ENCODE measurements around the gene MAPK4.
"Not testable (repeated sequence)": the region's sequence is repeated elsewhere in the genome, so short reads cannot be mapped to it uniquely, and the experiment has no call there.

Gene MAPK4

GRCh38 chr18:50573679-50574078 lies 13.8 kb downstream of the MAPK4 start:
- DNase-seq (ENCODE audit: low spot score): no peak

GRCh38 chr18:50578030-50578429 lies 18.1 kb downstream of the MAPK4 start:
- DNase-seq (ENCODE audit: low spot score): no peak

GRCh38 chr18:50578651-50579050 lies 18.8 kb downstream of the MAPK4 start:
- DNase-seq (ENCODE audit: low spot score): no peak

GRCh38 chr18:50579061-50579774 lies 19.3 kb downstream of the MAPK4 start:
- DNase-seq (ENCODE audit: low spot score): no peak

GRCh38 chr18:50581517-50581916 lies 21.6 kb downstream of the MAPK4 start:
- DNase-seq (ENCODE audit: low spot score): no peak

- DNase-seq (ENCODE audit: low spot score): no peak
These were observed 22.6 kb downstream of the MAPK4 start for GRCh38 chr18:50582500-50582899.

GRCh38 chr18:50586710-50587109 lies 26.8 kb downstream of the MAPK4 start:
- no peak for DNase-seq (ENCODE audit: low spot score)

GRCh38 chr18:50590593-50590992 lies 30.7 kb downstream of the MAPK4 start:
- DNase-seq (ENCODE audit: low spot score): no peak

- DNase-seq (ENCODE audit: low spot score): no peak
These were observed 34.1 kb downstream of the MAPK4 start for GRCh38 chr18:50594012-50594411.

GRCh38 chr18:50594942-50595341 lies 35.1 kb downstream of the MAPK4 start:
- DNase-seq (ENCODE audit: low spot score): no peak

GRCh38 chr18:50602466-50602865 lies 42.6 kb downstream of the MAPK4 start:
- no peak for DNase-seq (ENCODE audit: low spot score)

GRCh38 chr18:50606609-50607008 lies 46.7 kb downstream of the MAPK4 start:
- DNase-seq (ENCODE audit: low spot score): no peak

- DNase-seq (ENCODE audit: low spot score): no peak
These were observed 47.6 kb downstream of the MAPK4 start for GRCh38 chr18:50607378-50607926.

GRCh38 chr18:50609171-50609570 lies 49.3 kb downstream of the MAPK4 start:
- DNase-seq (ENCODE audit: low spot score): not testable (repeated sequence)

- DNase-seq (ENCODE audit: low spot score): no peak
These were observed 50.5 kb downstream of the MAPK4 start for GRCh38 chr18:50610349-50610748.

- DNase-seq (ENCODE audit: low spot score): no peak
These were observed 51.6 kb downstream of the MAPK4 start for GRCh38 chr18:50611529-50611941.

GRCh38 chr18:50614838-50615237 lies 55.0 kb downstream of the MAPK4 start:
- peak; percentile 24 for DNase-seq (ENCODE audit: low spot score)

- no peak for DNase-seq (ENCODE audit: low spot score)
These were observed 56.7 kb downstream of the MAPK4 start for GRCh38 chr18:50616484-50617048.

- DNase-seq (ENCODE audit: low spot score): peak; percentile 60
These were observed 60.0 kb downstream of the MAPK4 start for GRCh38 chr18:50619861-50620275.

GRCh38 chr18:50620319-50620718 lies 60.4 kb downstream of the MAPK4 start:
- no peak for DNase-seq (ENCODE audit: low spot score)

GRCh38 chr18:50621366-50621765 lies 61.5 kb downstream of the MAPK4 start:
- DNase-seq (ENCODE audit: low spot score): no peak

- DNase-seq (ENCODE audit: low spot score): peak; percentile 17
These were observed 62.4 kb downstream of the MAPK4 start for GRCh38 chr18:50622320-50622719.

GRCh38 chr18:50622865-50623393 lies 63.0 kb downstream of the MAPK4 start:
- no peak for DNase-seq (ENCODE audit: low spot score)
